ENCODE measurements around the gene TMEFF2. TPM values are rescaled to one million over a fixed set of nuclear protein-coding genes. Genes with fewer than 3 reads are reported as not detected.

Gene TMEFF2
- total and polyA plus RNA-seq, 4 donors = 0.08 TPM; not detected in 3

DNA sequence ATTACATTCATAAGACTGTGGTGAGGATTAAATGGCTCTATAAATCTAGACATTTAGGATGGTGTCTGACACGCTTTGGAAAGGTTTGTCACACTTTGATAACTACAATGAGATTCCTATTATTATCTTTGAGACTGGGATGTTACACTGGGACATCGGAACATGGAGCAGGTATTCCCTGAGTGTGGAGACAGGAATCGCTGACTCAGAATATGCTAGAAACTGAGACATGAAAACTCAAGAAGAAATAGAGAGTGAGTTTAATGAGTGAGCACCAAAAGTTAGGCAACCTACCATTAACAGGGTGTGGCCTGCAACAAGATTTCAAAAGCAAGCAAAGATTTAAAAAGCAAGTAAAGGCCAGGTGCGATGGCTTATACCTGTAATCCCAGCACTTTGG lies 145.4 kb downstream of the TMEFF2 start:
- no peaks in the 10 kb centered on the region for H3K27me3 ChIP-seq (ENCODE audit: control insufficient read depth in 4 of 4, insufficient read depth in 4 of 4, low read length in 3 of 4)
- no peaks in the 10 kb centered on the region for H3K9me3 ChIP-seq (ENCODE audit: control insufficient read depth in 4 of 4, low read length in 3 of 4)
- no peak overlapping the region for H3K4me3 ChIP-seq (ENCODE audit: low read depth in 1 of 3, low read length in 3 of 3)
- no peak overlapping the region for H3K27ac ChIP-seq (ENCODE audit: low read depth in 1 of 2, low read length in 2 of 2)
- no peaks in the 10 kb centered on the region for H3K4me1 ChIP-seq (ENCODE audit: control insufficient read depth in 4 of 4, insufficient read depth in 4 of 4, low read length in 3 of 4)
- TF ChIP-seq HNF4G (IDR thresholded peaks at IDR 0.05) (no peak), RAD21 (IDR thresholded peaks at IDR 0.05) (no peak), RXRA (IDR thresholded peaks at IDR 0.05) (no peak), GABPA (IDR thresholded peaks at IDR 0.05 in 1 of 2, conservative IDR thresholded peaks at IDR 0.05 in 1 of 2) (no peak)
- no peaks in the 10 kb centered on the region for H3K36me3 ChIP-seq (ENCODE audit: control insufficient read depth in 4 of 4, insufficient read depth in 3 of 4, low read depth in 1 of 4, low read length in 3 of 4)
- no peak overlapping the region for H3K9ac ChIP-seq (ENCODE audit: low read depth in 1 of 2, low read length in 2 of 2)
- WGBS = 96% methylated on average over 4 of the region's 4 CpGs
- DNase-seq (ENCODE audit: low spot score) = no peak

- TF ChIP-seq YY1 (IDR thresholded peaks at IDR 0.05) = no peak
- TF ChIP-seq REST (IDR thresholded peaks at IDR 0.05) = no peak
- no peak for TF ChIP-seq HNF4A (conservative IDR thresholded peaks at IDR 0.05)
- TF ChIP-seq MAX (IDR thresholded peaks at IDR 0.05) = no peak
- no peak for TF ChIP-seq FOXA2 (IDR thresholded peaks at IDR 0.05)
- no peak for TF ChIP-seq NR2F2 (IDR thresholded peaks at IDR 0.05)
- WGBS = 83% methylated on average over 2 of the region's 2 CpGs
These were observed 147.2 kb downstream of the TMEFF2 start for GRCh38 chr2:192047315-192048107.

GRCh38 chr2:192044496-192044895 lies 150.2 kb downstream of the TMEFF2 start:
- Histone ChIP-seq H3K36me3 (ENCODE audit: control insufficient read depth in 4 of 4, insufficient read depth in 3 of 4, low read depth in 1 of 4, low read length in 3 of 4) (no peaks in the 10 kb centered on the region), H3K27me3 (ENCODE audit: control insufficient read depth in 4 of 4, insufficient read depth in 4 of 4, low read length in 3 of 4) (no peaks in the 10 kb centered on the region), H3K9me3 (ENCODE audit: control insufficient read depth in 4 of 4, low read length in 3 of 4) (no peaks in the 10 kb centered on the region), H3K4me1 (ENCODE audit: control insufficient read depth in 4 of 4, insufficient read depth in 4 of 4, low read length in 3 of 4) (no peaks in the 10 kb centered on the region), H3K27ac (ENCODE audit: low read depth in 1 of 2, low read length in 2 of 2) (no peak overlapping the region), H3K4me3 (ENCODE audit: low read depth in 1 of 3, low read length in 3 of 3) (no peak overlapping the region), H3K9ac (ENCODE audit: low read depth in 1 of 2, low read length in 2 of 2) (no peak overlapping the region)
- WGBS = 98% methylated on average over 2 of the region's 2 CpGs
- no peak for TF ChIP-seq SP1 (IDR thresholded peaks at IDR 0.05)
- no peak for TF ChIP-seq TAF1 (conservative IDR thresholded peaks at IDR 0.05)
- TF ChIP-seq, protein P1, sequence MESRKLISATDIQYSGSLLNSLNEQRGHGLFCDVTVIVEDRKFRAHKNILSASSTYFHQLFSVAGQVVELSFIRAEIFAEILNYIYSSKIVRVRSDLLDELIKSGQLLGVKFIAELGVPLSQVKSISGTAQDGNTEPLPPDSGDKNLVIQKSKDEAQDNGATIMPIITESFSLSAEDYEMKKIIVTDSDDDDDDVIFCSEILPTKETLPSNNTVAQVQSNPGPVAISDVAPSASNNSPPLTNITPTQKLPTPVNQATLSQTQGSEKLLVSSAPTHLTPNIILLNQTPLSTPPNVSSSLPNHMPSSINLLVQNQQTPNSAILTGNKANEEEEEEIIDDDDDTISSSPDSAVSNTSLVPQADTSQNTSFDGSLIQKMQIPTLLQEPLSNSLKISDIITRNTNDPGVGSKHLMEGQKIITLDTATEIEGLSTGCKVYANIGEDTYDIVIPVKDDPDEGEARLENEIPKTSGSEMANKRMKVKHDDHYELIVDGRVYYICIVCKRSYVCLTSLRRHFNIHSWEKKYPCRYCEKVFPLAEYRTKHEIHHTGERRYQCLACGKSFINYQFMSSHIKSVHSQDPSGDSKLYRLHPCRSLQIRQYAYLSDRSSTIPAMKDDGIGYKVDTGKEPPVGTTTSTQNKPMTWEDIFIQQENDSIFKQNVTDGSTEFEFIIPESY (IDR thresholded peaks at IDR 0.05) = no peak
- TF ChIP-seq NR2F2 (IDR thresholded peaks at IDR 0.05) = no peak
- TF ChIP-seq ATF3 (IDR thresholded peaks at IDR 0.05) = no peak
- no peak for TF ChIP-seq YY1 (IDR thresholded peaks at IDR 0.05)
- TF ChIP-seq GABPA (IDR thresholded peaks at IDR 0.05 in 1 of 2, conservative IDR thresholded peaks at IDR 0.05 in 1 of 2) = no peak
- TF ChIP-seq REST (IDR thresholded peaks at IDR 0.05) = no peak
- no peak for TF ChIP-seq FOXA2 (IDR thresholded peaks at IDR 0.05)
- no peak for TF ChIP-seq RXRA (IDR thresholded peaks at IDR 0.05)
- TF ChIP-seq HNF4G (IDR thresholded peaks at IDR 0.05) = no peak
- TF ChIP-seq EGR1 (IDR thresholded peaks at IDR 0.05; ENCODE audit: low read depth in 2 of 2) = no peak
- no peak for TF ChIP-seq JUND (IDR thresholded peaks at IDR 0.05)
- TF ChIP-seq MAX (IDR thresholded peaks at IDR 0.05) = no peak
- no peak for TF ChIP-seq RAD21 (IDR thresholded peaks at IDR 0.05)
- TF ChIP-seq HNF4A (conservative IDR thresholded peaks at IDR 0.05) = no peak
- no peak for TF ChIP-seq FOXA1 (IDR thresholded peaks at IDR 0.05)
- no peak for DNase-seq (ENCODE audit: low spot score)

More at GRCh38 chr2:192047315-192048107, 147.2 kb downstream of the TMEFF2 start:
- H3K27ac ChIP-seq (ENCODE audit: low read depth in 1 of 2, low read length in 2 of 2) = no peak overlapping the region
- no peak overlapping the region for H3K9ac ChIP-seq (ENCODE audit: low read depth in 1 of 2, low read length in 2 of 2)
- no peak overlapping the region for H3K4me3 ChIP-seq (ENCODE audit: low read depth in 1 of 3, low read length in 3 of 3)
- H3K9me3 ChIP-seq (ENCODE audit: control insufficient read depth in 4 of 4, low read length in 3 of 4) = no peaks in the 10 kb centered on the region
- H3K4me1 ChIP-seq (ENCODE audit: control insufficient read depth in 4 of 4, insufficient read depth in 4 of 4, low read length in 3 of 4) = no peaks in the 10 kb centered on the region
- no peaks in the 10 kb centered on the region for H3K27me3 ChIP-seq (ENCODE audit: control insufficient read depth in 4 of 4, insufficient read depth in 4 of 4, low read length in 3 of 4)
- no peaks in the 10 kb centered on the region for H3K36me3 ChIP-seq (ENCODE audit: control insufficient read depth in 4 of 4, insufficient read depth in 3 of 4, low read depth in 1 of 4, low read length in 3 of 4)
- DNase-seq (ENCODE audit: low spot score) = no peak
